Measurements from ENCODE around the gene PKD2L2.
"Not testable (repeated sequence)": the region's sequence is repeated elsewhere in the genome, so short reads cannot be mapped to it uniquely, and the experiment has no call there.

PKD2L2 gene

GRCh38 chr5:137888863-137889759 is at the start of gene PKD2L2:
Gene PKD2L2, plus strand, starts transcription at chr5:137889457. Its CDS starts 35 bp downstream, at chr5:137889492.
- peak within 1 kb of the TSS; percentile 97 for H3K27ac Mint-ChIP-seq
- H3K4me3 Mint-ChIP-seq: peak within 1 kb of the TSS; percentile 92
- no peaks in the 10 kb centered on the region for H3K27me3 Mint-ChIP-seq
- H3K4me1 Mint-ChIP-seq: peaks cover 10% of the 10 kb centered on the region
- no peaks in the 10 kb centered on the region for H3K36me3 Mint-ChIP-seq
- DNase-seq (ENCODE audit: low spot score in 2 of 2) (peak; percentile 78 to 86), ATAC-seq (ENCODE audit: low read depth) (peak; percentile 98)
- H3K9me3 Mint-ChIP-seq: no peaks in the 10 kb centered on the region

- Mint-ChIP-seq H3K27me3 (no peaks in the 10 kb centered on the region), H3K27ac (peak overlapping the region; percentile 2), H3K4me3 (no peak overlapping the region), H3K9me3 (no peaks in the 10 kb centered on the region), H3K4me1 (peaks cover 9% of the 10 kb centered on the region), H3K36me3 (peaks cover 10% of the 10 kb centered on the region)
- no peak for DNase-seq (ENCODE audit: low spot score in 2 of 2)
- ATAC-seq (ENCODE audit: low read depth): peak; percentile 45
Measured at GRCh38 chr5:137842296-137842695, 47.0 kb upstream of the PKD2L2 start.

- Mint-ChIP-seq H3K4me1 (peaks cover 13% of the 10 kb centered on the region), H3K36me3 (peaks cover 10% of the 10 kb centered on the region), H3K9me3 (no peaks in the 10 kb centered on the region), H3K4me3 (no peak overlapping the region), H3K27ac (no peak overlapping the region), H3K27me3 (no peaks in the 10 kb centered on the region)
- no peak for ATAC-seq (ENCODE audit: low read depth)
- DNase-seq (ENCODE audit: low spot score in 2 of 2): no peak
Measured at GRCh38 chr5:137843676-137844299, 45.5 kb upstream of the PKD2L2 start.

GRCh38 chr5:137845472-137845871 is 43.8 kb upstream of the PKD2L2 start:
- H3K4me1 Mint-ChIP-seq: peaks cover 13% of the 10 kb centered on the region
- no peak overlapping the region for H3K27ac Mint-ChIP-seq
- H3K36me3 Mint-ChIP-seq: peaks cover 10% of the 10 kb centered on the region
- ATAC-seq (ENCODE audit: low read depth): no peak
- no peak overlapping the region for H3K4me3 Mint-ChIP-seq
- no peak for DNase-seq (ENCODE audit: low spot score in 2 of 2)
- no peaks in the 10 kb centered on the region for H3K27me3 Mint-ChIP-seq
- no peaks in the 10 kb centered on the region for H3K9me3 Mint-ChIP-seq

GRCh38 chr5:137847687-137848086 is 41.6 kb upstream of the PKD2L2 start:
- peaks cover 16% of the 10 kb centered on the region for H3K36me3 Mint-ChIP-seq
- H3K9me3 Mint-ChIP-seq: no peaks in the 10 kb centered on the region
- DNase-seq (ENCODE audit: low spot score in 2 of 2): no peak
- peaks cover 4% of the 10 kb centered on the region for H3K4me1 Mint-ChIP-seq
- no peak overlapping the region for H3K27ac Mint-ChIP-seq
- H3K4me3 Mint-ChIP-seq: no peak overlapping the region
- no peaks in the 10 kb centered on the region for H3K27me3 Mint-ChIP-seq
- ATAC-seq (ENCODE audit: low read depth): no peak

- H3K27me3 Mint-ChIP-seq; H3K27ac Mint-ChIP-seq; ATAC-seq (ENCODE audit: low read depth); DNase-seq (ENCODE audit: low spot score in 2 of 2); H3K9me3 Mint-ChIP-seq; H3K4me3 Mint-ChIP-seq; H3K36me3 Mint-ChIP-seq: not testable (repeated sequence)
- H3K4me1 Mint-ChIP-seq: peaks cover 12% of the 10 kb centered on the region
Measured at GRCh38 chr5:137853165-137853564, 36.1 kb upstream of the PKD2L2 start.

GRCh38 chr5:137856201-137856600 is 33.1 kb upstream of the PKD2L2 start:
- peaks cover 3% of the 10 kb centered on the region for H3K36me3 Mint-ChIP-seq
- ATAC-seq (ENCODE audit: low read depth): no peak
- H3K4me3 Mint-ChIP-seq: no peak overlapping the region

GRCh38 chr5:137856916-137857862 is 32.1 kb upstream of the PKD2L2 start:
- Mint-ChIP-seq H3K27ac (no peak overlapping the region), H3K4me1 (peaks cover 12% of the 10 kb centered on the region), H3K36me3 (peaks cover 3% of the 10 kb centered on the region), H3K9me3 (no peaks in the 10 kb centered on the region), H3K4me3 (no peak overlapping the region), H3K27me3 (no peaks in the 10 kb centered on the region)
- no peak for ATAC-seq (ENCODE audit: low read depth)
- no peak for DNase-seq (ENCODE audit: low spot score in 2 of 2)

More at GRCh38 chr5:137856201-137856600, 33.1 kb upstream of the PKD2L2 start:
- Mint-ChIP-seq H3K9me3 (no peaks in the 10 kb centered on the region), H3K27ac (no peak overlapping the region), H3K4me1 (peaks cover 12% of the 10 kb centered on the region), H3K27me3 (no peaks in the 10 kb centered on the region)
- no peak for DNase-seq (ENCODE audit: low spot score in 2 of 2)

GRCh38 chr5:137858223-137858916 is 30.9 kb upstream of the PKD2L2 start:
- Mint-ChIP-seq H3K36me3 (no peaks in the 10 kb centered on the region), H3K27me3 (no peaks in the 10 kb centered on the region), H3K9me3 (no peaks in the 10 kb centered on the region), H3K27ac (peak overlapping the region; percentile 35), H3K4me1 (peaks cover 12% of the 10 kb centered on the region), H3K4me3 (peak overlapping the region; percentile 54)
- DNase-seq (ENCODE audit: low spot score in 2 of 2) (no peak), ATAC-seq (ENCODE audit: low read depth) (peak; percentile 96)

GRCh38 chr5:137858954-137859353 is 30.3 kb upstream of the PKD2L2 start:
- no peaks in the 10 kb centered on the region for H3K27me3 Mint-ChIP-seq
- H3K4me1 Mint-ChIP-seq: peaks cover 12% of the 10 kb centered on the region
- H3K9me3 Mint-ChIP-seq: no peaks in the 10 kb centered on the region
- H3K27ac Mint-ChIP-seq: no peak overlapping the region
- H3K36me3 Mint-ChIP-seq: no peaks in the 10 kb centered on the region
- no peak for ATAC-seq (ENCODE audit: low read depth)
- no peak for DNase-seq (ENCODE audit: low spot score in 2 of 2)
- H3K4me3 Mint-ChIP-seq: no peak overlapping the region

- Mint-ChIP-seq H3K27me3 (no peaks in the 10 kb centered on the region), H3K27ac (no peak overlapping the region)
Measured at GRCh38 chr5:137862251-137862650, 27.0 kb upstream of the PKD2L2 start.

GRCh38 chr5:137863653-137864052 is 25.6 kb upstream of the PKD2L2 start:
- not testable (repeated sequence) for H3K4me1 Mint-ChIP-seq; H3K9me3 Mint-ChIP-seq; H3K36me3 Mint-ChIP-seq; H3K27me3 Mint-ChIP-seq; ATAC-seq (ENCODE audit: low read depth); H3K27ac Mint-ChIP-seq; DNase-seq (ENCODE audit: low spot score in 2 of 2); H3K4me3 Mint-ChIP-seq

More at GRCh38 chr5:137862251-137862650, 27.0 kb upstream of the PKD2L2 start:
- no peak overlapping the region for H3K4me3 Mint-ChIP-seq
- no peaks in the 10 kb centered on the region for H3K9me3 Mint-ChIP-seq
- peaks cover 9% of the 10 kb centered on the region for H3K4me1 Mint-ChIP-seq
- ATAC-seq (ENCODE audit: low read depth): no peak
- no peaks in the 10 kb centered on the region for H3K36me3 Mint-ChIP-seq
- no peak for DNase-seq (ENCODE audit: low spot score in 2 of 2)

Measured in memory B cell (primary cell).